HCT116 (cell line): Measurements from ENCODE around the gene EXD3.

Source experiments
- CTCF ChIP-seq, 3 experiments: fragments of 200-600 bp in 1 of 3; sonication (generic) in 1 of 3; IDR thresholded peaks in 2 of 3; conservative IDR thresholded peaks in 1 of 3; 2 replicates each; pipeline ENCODE4 v1.5.1; 2012 to 2017; ENCODE audit warnings: low read depth in 2 of 3, low read length in 2 of 3, antibody characterized with exemption in 1 of 3, borderline replicate concordance in 1 of 3, control low read depth in 1 of 3, mild to moderate bottlenecking in 1 of 3, mixed read lengths in 1 of 3, mixed run types in 1 of 3, moderate library complexity in 1 of 3; ENCODE audit not compliant: insufficient read depth in 1 of 3
- EGR1 ChIP-seq: IDR thresholded peaks from 2 replicates; pipeline ENCODE4 v1.6.1; 2012; ENCODE audit warnings: low read depth
- EZH2phosphoT487 ChIP-seq: fragments of 200-600 bp; IDR thresholded peaks from 2 replicates; pipeline ENCODE4 v1.6.1; 2018; ENCODE audit warnings: antibody characterized with exemption, borderline replicate concordance
- JUND ChIP-seq: IDR thresholded peaks from 2 replicates; pipeline ENCODE4 v1.6.1; 2012
- POLR2A ChIP-seq: IDR thresholded peaks from 2 replicates; pipeline ENCODE4 v1.7.0; 2011; ENCODE audit warnings: borderline replicate concordance; ENCODE audit not compliant: insufficient read depth, insufficient read length; ENCODE audit errors: extremely low read depth
- POLR2AphosphoS5 ChIP-seq: IDR thresholded peaks from 2 replicates; pipeline ENCODE4 v1.6.1; 2011; ENCODE audit warnings: mild to moderate bottlenecking, low read depth, low read length, moderate library complexity
- REST ChIP-seq: IDR thresholded peaks from 2 replicates; pipeline ENCODE4 v1.6.1; 2012; ENCODE audit warnings: low read depth
- SIN3A ChIP-seq: IDR thresholded peaks from 2 replicates; pipeline ENCODE4 v1.6.1; 2012; ENCODE audit warnings: low read depth
- TCF7L2 ChIP-seq: IDR thresholded peaks from 2 replicates; pipeline ENCODE4 v1.7.0; 2011; ENCODE audit warnings: borderline replicate concordance, inconsistent platforms; ENCODE audit not compliant: insufficient read depth, insufficient read length; ENCODE audit errors: extremely low read depth
- YY1 ChIP-seq: IDR thresholded peaks from 2 replicates; pipeline ENCODE4 v1.6.1; 2011; ENCODE audit warnings: low read length, low read depth, moderate library complexity, mild to moderate bottlenecking; ENCODE audit not compliant: insufficient replicate concordance; ENCODE audit errors: extremely low read depth
- ZFX ChIP-seq: fragments of 450-650 bp; IDR thresholded peaks from 2 replicates; pipeline ENCODE4 v1.6.1; 2017
- ZNF274 ChIP-seq: fragments of 200-500 bp; sonication (Bioruptor generic); IDR thresholded peaks from 2 replicates; pipeline ENCODE4 v1.6.1; 2014; ENCODE audit warnings: mild to moderate bottlenecking, low read depth, low read length, inconsistent platforms

DNA sequence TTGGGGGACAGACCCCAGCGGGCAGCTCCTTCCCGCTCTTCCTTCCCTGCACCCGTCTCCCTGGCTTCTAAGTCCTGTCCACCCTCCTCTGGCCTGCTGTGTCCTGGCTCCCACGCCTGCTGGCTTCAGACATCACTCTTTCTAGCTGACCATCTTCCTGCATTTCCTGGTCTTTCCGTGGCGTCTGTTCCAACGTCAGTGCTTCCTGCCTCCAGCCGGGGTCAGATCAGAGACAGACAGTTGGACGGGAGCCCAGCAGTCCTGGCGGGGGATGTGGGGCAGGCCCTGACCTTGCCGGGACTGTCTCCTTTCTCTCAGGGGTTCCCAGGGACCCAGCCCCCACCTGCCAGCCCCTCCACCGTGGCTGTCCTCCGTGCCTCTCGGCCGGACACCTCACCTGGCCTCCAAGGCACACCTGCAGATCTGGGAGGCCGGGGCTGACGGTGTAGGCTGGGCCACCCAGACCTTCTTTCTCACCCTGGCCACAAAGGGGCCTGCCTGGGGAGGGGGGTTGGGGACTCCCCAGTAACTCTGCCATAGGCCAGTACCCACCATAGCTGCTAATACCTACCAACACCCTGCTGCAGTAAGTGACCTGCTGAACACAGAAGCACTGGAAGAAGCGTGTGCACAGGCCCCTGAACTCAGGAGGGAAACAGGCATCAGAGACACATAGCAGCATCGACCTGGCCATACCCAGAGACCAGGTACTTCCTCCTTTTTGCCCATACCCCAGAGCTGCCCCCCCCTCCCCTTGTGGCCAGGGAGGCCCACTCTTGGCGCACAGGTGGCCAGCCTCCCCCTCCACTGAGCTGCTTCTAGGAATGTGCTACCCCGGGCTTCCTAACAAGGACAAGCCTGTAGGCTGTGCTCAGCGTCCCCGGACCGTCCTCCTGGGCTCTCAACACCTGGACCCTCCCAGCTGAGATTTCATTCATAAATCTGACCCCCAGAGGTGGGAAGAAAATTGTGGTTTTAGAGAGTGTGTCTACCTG, 126.0 kb downstream of the EXD3 start:
- TF ChIP-seq CTCF (IDR thresholded peaks at IDR 0.05 in 2 of 3, conservative IDR thresholded peaks at IDR 0.05 in 1 of 3; ENCODE audit: borderline replicate concordance in 1 of 3, insufficient read depth in 1 of 3, low read depth in 2 of 3, low read length in 2 of 3): no peak
- no peak for TF ChIP-seq POLR2A
- TF ChIP-seq EGR1: no peak
- TF ChIP-seq ZNF274: no peak
- no peak for TF ChIP-seq EZH2phosphoT487
- no peak for TF ChIP-seq SIN3A
- no peak for TF ChIP-seq REST
- TF ChIP-seq YY1: no peak
- TF ChIP-seq JUND: no peak
- TF ChIP-seq POLR2AphosphoS5: no peak
- peak; percentile 14 for TF ChIP-seq TCF7L2
- TF ChIP-seq ZFX: no peak
